Activated CD4-positive, CD25-positive, alpha-beta regulatory T cell treated with anti-CD3 and anti-CD28 coated beads, Interleukin-2, amount 50 U/mL, for 24 hours (primary cell): Measurements from ENCODE around the gene ANKLE1.
A peak's percentile ranks its signal among the peaks of the same experiment; 100 is the strongest.
"Not testable (repeated sequence)": the region's sequence is repeated elsewhere in the genome, so short reads cannot be mapped to it uniquely, and the experiment has no call there.

Source experiments
- ATAC-seq, 2 donors: fragments of 150-1000 bp; cut with Tn5 transposase; one replicate each; pipeline ENCODE4 v1.10.0; 2021; ENCODE audit warnings: mild to moderate bottlenecking in 1 of 2, moderate library complexity in 1 of 2

Gene ANKLE1

GRCh38 chr19:17282488-17283125 lies 906 bp downstream of the ANKLE1 start:
- ATAC-seq: peak; percentile 91 to 92

DNA sequence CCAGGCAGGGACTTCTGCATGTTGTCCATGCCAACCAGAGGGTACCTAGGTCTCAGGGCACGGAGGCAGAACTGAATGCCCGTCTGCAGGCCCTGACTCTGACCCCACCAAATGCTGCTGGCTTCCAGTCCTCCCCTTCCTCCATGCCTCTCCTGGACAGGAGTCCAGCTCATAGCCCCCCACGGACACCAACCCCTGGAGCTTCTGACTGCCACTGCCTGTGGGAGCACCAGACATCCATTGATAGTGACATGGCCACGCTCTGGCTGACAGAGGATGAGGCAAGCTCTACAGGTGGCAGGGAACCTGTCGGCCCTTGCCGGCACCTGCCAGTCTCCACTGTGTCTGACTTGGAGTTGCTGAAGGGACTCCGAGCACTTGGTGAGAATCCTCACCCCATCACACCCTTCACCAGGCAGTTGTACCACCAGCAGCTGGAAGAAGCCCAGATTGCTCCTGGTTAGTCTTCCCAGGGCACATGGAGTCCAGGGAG lies 1.8 kb downstream of the ANKLE1 start:
- no peak for ATAC-seq

DNA sequence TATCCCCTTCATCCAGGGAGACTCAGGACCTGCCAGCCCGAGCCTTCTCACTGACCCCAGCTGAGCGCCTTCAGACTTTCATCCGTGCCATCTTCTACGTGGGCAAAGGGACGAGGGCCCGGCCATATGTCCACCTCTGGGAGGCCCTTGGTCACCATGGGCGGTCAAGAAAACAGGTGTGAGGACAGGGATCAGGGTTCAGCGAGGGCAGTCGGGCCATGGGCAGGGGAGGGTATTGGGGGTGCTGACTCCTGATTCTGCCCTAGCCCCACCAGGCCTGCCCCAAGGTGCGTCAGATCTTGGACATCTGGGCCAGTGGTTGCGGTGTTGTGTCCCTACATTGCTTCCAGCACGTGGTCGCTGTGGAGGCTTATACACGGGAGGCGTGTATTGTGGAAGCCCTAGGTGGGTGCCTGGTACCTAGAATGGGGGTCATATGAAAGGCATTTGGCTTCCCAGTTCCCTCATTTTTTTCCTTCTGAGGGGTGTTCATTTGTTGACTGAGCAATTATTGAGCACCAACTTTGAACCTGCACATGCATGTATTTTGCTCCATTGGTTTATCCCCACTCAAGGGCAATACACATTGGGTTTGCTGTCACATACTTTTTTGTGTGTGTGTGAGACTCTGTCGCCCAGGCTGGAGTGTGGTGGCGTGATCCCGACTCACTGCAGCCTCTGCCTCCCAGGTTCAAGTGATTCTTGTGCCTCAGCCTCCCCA lies 3.9 kb downstream of the ANKLE1 start:
- no peak for ATAC-seq

DNA sequence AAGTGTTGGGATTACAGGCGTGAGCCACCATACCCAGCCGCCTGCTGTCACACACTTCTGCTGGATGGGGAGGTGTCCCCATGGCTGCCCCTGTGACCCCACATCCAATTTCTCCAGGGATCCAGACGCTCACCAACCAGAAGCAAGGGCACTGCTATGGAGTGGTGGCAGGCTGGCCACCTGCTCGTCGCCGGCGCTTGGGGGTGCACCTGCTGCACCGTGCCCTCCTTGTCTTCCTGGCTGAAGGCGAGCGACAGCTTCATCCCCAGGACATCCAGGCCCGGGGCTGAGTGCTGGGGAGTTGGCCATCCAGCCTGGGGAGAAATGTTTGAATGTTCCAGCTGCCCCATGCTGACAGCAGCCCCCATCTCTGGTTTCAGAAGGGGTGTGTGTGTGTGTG lies 4.6 kb downstream of the ANKLE1 start:
- no peak for ATAC-seq

DNA sequence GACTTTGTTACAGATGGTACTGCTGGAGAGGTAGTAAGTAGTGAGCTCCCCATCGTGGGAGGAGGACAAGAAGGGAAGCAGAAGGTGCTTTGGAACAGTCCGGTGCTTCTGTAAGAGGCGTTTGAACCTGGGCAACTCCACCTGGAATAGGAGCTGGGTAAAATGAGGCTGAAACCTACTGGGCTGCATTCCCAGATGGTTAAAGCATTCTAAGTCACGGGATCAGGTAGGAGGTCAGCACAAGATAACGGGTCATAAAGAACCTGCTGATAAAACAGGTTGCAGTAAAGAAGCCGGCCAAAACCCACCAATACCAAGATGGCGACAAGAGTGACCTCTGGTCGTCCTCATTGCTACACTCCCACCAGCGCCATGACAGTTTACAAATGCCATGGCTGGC lies 5.1 kb downstream of the ANKLE1 start:
- no peak for ATAC-seq

DNA sequence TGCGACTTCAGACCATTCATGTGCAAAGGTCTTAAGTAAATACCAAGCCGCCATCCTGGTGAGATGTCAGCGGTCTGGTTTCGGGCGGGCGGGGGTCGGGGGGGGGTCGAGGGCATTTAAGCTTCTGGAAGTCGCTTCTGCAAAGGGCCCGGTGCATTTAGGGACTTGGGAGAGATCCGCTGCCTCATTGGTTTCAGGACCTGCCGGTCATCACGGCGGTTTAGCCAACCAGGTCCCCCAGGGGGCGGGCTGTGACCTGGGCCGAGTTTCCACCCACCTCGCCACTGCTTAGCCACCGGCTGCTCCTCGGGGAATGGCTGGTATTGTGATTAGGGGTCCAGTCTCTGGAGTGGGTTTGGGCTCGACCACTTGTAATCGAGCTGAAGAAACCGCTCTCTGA lies 7.8 kb downstream of the ANKLE1 start:
- ATAC-seq: no peak

GRCh38 chr19:17292301-17293074 lies 10.8 kb downstream of the ANKLE1 start:
- ATAC-seq: peak; percentile 96 to 97

DNA sequence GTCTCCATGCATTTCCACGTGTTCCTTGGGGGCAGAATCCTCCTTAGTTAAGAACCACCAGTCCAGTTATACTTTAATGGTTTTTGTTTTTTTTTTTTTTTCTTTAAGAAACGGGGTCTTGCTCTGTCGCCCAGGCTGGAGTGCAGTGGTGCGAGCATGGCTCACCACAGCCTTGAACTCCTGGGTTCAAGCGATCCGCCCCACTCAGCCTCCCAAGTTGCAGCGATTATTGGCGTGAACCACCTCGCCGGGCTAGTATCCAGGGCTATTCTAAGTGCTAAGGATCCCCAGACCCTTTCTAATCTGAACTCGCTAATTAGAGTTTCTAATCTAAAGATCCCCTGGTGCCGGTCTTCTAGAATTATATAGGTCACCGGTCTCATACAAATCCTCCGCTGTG lies 11.9 kb downstream of the ANKLE1 start:
- no peak for ATAC-seq

DNA sequence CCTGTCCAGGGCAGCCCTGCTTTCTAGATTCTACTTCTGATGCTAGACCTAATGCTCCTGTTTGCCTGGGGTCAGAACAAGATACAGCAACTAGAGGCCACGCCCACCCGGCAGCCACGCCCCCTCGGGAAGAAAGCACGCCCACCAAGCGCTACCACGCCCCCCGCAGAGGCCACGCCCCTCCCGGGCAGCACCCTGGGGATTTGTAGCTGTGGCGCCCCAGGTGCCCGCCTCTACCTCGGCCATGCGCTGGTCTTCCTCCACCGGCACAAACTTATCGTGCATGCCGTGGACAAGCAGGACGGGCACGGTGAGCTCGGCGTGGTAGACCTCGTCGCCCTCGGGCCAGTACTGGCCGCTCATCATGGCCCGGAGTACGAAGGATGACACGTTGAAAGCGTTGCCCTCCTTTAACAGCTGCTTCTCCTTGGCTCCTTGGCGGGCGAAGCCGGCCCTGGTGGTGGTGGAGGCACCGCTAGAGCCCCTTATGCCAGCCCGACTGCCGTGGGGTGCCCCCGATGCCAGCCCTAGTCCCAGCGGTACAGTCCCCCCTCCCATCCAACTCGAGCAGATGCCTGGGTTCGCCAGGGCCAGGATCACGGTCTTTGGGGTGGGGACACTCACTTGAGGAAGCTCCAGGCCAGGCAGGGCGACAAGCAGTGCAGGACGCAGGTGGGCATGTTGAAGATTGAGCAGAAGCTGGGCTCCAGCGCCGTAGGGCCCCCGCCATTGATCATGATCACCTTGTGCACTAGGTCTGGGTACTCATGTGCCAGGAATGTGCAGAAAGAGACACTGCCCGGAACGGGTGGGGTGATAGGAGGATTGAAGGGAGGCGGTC lies 12.6 kb downstream of the ANKLE1 start:
- ATAC-seq: no peak

GRCh38 chr19:17295551-17295950 lies 13.8 kb downstream of the ANKLE1 start:
- not testable (repeated sequence) for ATAC-seq

DNA sequence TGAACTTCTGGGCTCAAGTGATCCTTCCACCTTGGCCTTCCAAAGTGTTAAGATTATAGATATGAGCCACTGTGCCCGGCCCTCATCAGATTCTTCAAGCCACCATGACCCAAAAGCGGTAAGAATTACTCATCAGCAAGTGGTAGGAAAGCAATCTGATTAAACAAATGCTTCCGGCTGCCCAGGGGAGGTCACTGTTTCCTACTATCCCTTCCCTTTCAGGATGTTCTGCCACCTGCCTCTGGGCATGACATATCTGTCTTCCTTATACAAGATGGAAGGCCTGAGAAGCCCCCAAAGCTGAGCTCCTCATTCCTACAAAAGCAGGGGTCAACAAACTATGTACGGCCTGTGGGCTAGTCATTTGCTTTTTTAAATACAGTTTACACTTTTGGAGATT lies 14.6 kb downstream of the ANKLE1 start:
- no peak for ATAC-seq

DNA sequence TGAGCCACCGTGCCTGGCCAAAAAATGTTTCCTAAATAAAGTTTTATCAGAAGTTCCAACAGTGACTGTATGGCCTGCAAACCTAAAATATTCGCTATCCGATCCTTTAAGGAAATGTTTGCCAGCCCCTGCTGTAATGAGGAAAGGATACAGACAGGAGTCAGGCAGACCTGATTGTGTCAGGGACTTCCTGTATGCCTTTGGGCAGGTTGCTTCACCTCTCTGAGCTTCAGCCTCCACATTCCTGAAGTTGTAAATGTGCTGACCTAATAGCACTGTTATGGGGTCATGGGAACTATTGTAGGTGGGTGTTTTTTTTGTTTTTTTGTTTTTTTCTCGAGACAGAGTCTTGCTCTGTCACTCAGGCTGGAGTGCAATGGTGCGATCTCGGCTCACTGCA lies 15.3 kb downstream of the ANKLE1 start:
- no peak for ATAC-seq

DNA sequence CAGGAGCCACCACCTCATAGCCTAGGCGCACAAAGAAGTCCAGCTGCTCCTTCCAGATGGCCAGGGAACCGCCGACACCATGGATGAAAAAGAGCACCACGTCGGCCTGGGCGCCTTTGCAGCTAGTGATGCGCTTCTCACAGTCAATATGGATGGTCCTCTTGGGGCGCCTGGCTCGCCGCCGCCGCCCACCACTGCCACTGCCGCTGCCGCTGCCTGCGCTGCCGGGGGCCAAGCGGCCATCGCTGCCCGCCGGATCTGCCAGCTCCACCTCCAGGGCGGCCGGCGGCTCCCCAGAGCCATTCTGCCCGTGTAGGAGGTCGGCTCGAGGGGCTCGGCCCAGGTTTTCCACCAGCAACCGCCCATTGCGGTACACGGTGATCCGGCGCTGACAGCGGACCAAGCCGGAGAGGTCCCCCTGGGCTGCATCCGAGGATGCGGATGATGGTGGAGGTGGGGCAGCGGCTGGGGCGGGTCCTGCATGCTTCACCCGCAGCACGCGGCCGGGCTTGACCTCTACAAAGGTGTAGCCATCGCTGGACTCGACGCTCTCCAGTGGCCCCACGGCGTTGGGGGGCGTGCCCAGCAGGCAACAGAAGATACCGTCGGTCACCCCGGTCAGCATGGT lies 19.4 kb downstream of the ANKLE1 start:
- ATAC-seq: no peak

DNA sequence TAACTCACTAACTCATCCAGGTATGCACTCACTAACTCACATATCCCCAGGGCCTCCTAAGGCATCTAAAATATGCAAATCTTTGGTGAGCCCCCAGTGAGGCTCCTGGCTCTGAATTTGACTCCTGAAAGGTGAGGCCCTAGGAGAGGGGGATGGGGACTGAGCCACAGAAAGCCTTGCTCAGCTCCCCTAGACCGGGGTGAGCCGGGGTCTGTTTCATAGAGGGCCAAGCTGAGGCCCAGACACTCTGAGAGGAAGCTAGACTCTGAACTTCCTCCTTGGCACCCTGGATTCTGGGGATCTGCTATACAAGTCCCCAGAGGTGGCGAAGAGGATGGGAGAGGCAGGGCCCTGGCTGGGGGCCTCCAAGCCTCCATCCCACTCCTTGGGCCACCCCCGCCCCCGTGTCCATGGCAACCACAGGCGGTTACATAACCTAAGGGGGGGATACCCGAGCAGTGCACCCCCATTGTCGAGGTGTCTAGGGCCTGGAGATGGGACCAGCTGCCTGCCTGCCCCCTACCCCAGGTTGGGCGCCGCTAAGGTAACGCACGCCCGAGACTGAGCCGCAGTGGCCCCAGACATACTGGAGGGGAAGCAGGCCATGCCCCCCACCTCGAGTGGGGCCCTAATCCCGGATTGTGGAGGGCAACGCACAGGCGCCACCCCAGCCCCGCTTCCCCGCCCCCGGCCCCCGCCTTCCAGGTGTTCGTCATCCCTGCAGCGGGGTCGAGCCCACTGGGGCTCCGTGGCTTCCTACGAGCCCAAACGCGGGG lies 20.9 kb downstream of the ANKLE1 start:
- no peak for ATAC-seq

- ATAC-seq: peak; percentile 73 to 75
Observed at GRCh38 chr19:17303167-17303939, 21.7 kb downstream of the ANKLE1 start, which contains the start of gene ABHD8. TSS of gene ABHD8 (minus strand) at chr19:17303425. CDS start at chr19:17301616, 1,809 bp downstream.

DNA sequence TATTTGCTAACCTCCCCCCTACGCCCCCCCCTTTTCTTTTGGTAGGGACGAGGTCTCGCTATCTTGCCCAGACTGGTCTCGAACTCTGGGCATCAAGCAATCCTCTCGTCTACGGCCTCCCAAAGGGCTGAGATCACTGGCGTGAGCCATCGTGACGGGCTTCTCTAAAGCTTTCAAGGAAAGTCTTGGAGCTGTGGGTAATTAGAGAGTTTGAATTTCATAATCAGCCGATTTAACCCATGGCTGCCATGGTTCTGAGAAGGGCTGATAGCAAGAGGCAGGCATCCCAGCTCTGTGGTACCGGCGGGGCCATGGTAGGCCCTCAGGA lies 22.2 kb downstream of the ANKLE1 start:
- ATAC-seq: no peak

- ATAC-seq: no peak
Observed at GRCh38 chr19:17304386-17305215, 22.9 kb downstream of the ANKLE1 start.

GRCh38 chr19:17305216-17305516 lies 23.5 kb downstream of the ANKLE1 start:
- no peak for ATAC-seq

DNA sequence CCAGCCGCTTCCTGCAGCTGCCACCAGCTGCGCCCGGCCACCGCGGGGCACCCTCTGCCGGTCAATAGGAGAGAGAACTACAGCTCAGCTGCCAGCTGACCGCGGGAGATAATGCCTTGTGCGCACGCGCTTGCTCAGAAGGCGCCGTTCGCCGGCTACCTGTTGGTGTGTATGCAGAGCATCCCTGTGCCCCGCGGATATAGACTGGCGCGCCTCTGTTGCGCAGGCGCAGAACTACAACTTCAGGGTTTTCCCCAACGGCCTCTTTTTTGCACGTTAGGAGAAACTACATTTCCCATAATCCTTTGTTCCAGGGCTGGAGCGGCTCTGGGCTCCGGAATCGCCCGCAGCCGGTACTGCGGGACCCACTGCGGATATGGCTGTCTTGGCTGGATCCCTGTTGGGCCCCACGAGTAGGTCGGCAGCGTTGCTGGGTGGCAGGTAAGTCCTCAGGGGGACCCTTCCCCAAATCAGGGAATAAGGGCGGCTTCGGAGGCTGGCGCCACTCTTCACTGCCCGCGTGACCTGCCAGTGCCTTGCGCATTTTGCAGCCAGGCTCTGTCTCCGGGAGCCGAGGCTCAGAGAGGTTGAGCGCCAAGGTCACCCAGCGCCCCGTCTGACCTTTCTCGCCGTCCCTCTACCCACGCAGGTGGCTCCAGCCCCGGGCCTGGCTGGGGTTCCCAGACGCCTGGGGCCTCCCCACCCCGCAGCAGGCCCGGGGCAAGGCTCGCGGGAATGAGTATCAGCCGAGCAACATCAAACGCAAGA lies 24.0 kb downstream of the ANKLE1 start, which contains the start of gene MRPL34:
TSS of gene MRPL34 (plus strand) at position 356 of the 768 bp plus-strand sequence. CDS start at position 377, 21 bp downstream.
- ATAC-seq: peak; percentile 66 to 68
